ENCODE measurements around the gene PCDHGB6.
A peak's percentile ranks its signal among the peaks of the same experiment; 100 is the strongest.
"Not testable (repeated sequence)": the region's sequence is repeated elsewhere in the genome, so short reads cannot be mapped to it uniquely, and the experiment has no call there.

Gene PCDHGB6

GRCh38 chr5:141389153-141390042 lies 18.4 kb upstream of the PCDHGB6 start:
- DNase-seq: no peak

- DNase-seq: no peak
These were observed 15.2 kb upstream of the PCDHGB6 start, which contains the start of gene PCDHGA8 for GRCh38 chr5:141392429-141393198. Gene PCDHGA8 (plus strand): TSS chr5:141392633. CDS start chr5:141392814, 181 bp downstream.

GRCh38 chr5:141393267-141393666 lies 14.6 kb upstream of the PCDHGB6 start:
- no peak for DNase-seq

- DNase-seq: not testable (repeated sequence)
These were observed 13.2 kb upstream of the PCDHGB6 start for GRCh38 chr5:141394401-141395187.

GRCh38 chr5:141397756-141398551 lies 9.9 kb upstream of the PCDHGB6 start, which contains the start of gene PCDHGB5:
Gene PCDHGB5 (plus strand): TSS chr5:141397947. CDS start chr5:141398128, 181 bp downstream.
- not testable (repeated sequence) for DNase-seq

- DNase-seq: no peak
These were observed 9.2 kb upstream of the PCDHGB6 start for GRCh38 chr5:141398608-141399007.

GRCh38 chr5:141399555-141400258 lies 8.1 kb upstream of the PCDHGB6 start:
- DNase-seq: no peak

- DNase-seq: no peak
These were observed 5.1 kb upstream of the PCDHGB6 start, which contains the start of gene PCDHGA9 for GRCh38 chr5:141402553-141403243. Gene PCDHGA9 (plus strand): TSS chr5:141402778. CDS start chr5:141402953, 175 bp downstream.

GRCh38 chr5:141403387-141403786 lies 4.4 kb upstream of the PCDHGB6 start:
- no peak for DNase-seq

- DNase-seq: no peak
These were observed 1.9 kb downstream of the PCDHGB6 start for GRCh38 chr5:141409598-141410306.

- no peak for DNase-seq
These were observed 3.8 kb downstream of the PCDHGB6 start for GRCh38 chr5:141411575-141411974.

GRCh38 chr5:141412854-141413539 lies 5.2 kb downstream of the PCDHGB6 start, which contains the start of gene PCDHGA10:
Gene PCDHGA10 (plus strand): TSS chr5:141412987. CDS start chr5:141413176, 189 bp downstream.
- DNase-seq: no peak

- DNase-seq: no peak
These were observed 5.8 kb downstream of the PCDHGB6 start for GRCh38 chr5:141413540-141414069.

GRCh38 chr5:141414548-141415274 lies 6.9 kb downstream of the PCDHGB6 start:
- DNase-seq: not testable (repeated sequence)

GRCh38 chr5:141415275-141415618 lies 7.4 kb downstream of the PCDHGB6 start:
- DNase-seq: not testable (repeated sequence)

- peak; percentile 93 for DNase-seq
These were observed 9.8 kb downstream of the PCDHGB6 start, which contains the start of gene PCDHGB7 for GRCh38 chr5:141417494-141418172. Gene PCDHGB7 (plus strand): TSS chr5:141417677. CDS start chr5:141417860, 183 bp downstream.

Measured in islet precursor cell (in vitro differentiated cells).